ENCODE data around the gene RTN4IP1.
"Not testable (repeated sequence)": the region's sequence is repeated elsewhere in the genome, so short reads cannot be mapped to it uniquely, and the experiment has no call there.

Gene RTN4IP1

DNA sequence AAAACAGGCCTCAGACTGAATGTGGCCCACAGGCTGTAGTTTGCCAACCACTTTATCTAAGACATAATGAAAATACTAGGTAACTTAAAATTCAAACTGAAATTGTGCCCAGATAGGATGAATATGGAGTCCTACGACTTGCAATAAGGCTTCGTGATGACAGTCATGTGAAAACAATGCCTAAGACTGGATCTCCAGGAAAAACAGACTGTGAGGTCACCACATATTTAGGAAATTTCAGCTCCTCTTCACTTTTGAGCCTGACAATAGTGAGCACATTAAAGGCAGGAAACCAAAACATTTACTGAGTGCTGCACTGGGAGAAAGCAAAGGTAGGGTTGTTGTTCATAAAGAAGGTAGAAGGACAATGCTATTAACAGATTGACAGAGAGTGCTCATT lies 50.0 kb downstream of the RTN4IP1 start:
- Histone ChIP-seq H3K36me3 (ENCODE audit: control insufficient read depth in 1 of 2, insufficient read depth in 2 of 2, low read length in 2 of 2) (peaks cover 10 to 43% of the 10 kb centered on the region in 2 donors), H3K27me3 (ENCODE audit: low read depth, low read length) (no peaks in the 10 kb centered on the region), H3K27ac (ENCODE audit: low read length) (no peak overlapping the region), H3K4me3 (ENCODE audit: low read depth in 1 of 2, low read length in 2 of 2) (no peak overlapping the region), H3K4me1 (ENCODE audit: control insufficient read depth in 1 of 2, insufficient read depth in 2 of 2, low read length in 2 of 2) (no peaks in the 10 kb centered on the region), H3K9me3 (ENCODE audit: control insufficient read depth in 1 of 2, low read length in 2 of 2) (no peaks in the 10 kb centered on the region)

DNA sequence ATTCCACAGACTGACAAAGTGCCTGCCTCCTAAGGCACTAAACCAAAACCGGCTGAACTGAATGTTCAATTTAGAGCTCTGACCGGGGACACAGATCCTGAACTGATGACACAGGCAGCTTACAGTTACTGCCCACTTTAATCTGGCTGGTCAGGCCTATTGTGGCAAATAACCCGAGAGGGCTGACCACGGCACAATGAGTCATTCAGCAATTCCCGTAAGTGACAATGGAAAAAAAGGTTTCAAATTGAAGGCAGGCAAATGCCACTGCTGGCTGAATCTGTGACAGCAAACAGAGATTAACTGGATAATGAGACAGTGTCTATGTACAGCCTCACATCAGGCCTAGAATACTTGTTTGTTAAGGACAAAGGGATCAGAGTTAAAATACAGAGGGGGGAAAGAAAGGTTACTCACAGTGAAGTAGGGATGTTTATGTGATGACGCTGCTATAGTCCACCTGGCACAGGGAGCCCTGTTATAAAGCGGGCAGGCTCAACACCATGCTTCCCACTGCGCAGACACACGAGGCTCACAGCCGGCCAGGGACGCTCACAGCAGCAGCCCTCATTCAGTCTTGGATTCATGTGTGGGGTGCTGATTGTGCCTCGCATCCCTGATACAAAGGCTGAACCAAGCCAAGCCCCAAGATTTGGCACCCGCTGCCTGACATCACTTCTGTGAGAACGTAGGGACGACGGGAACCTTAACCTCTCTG lies 54.4 kb downstream of the RTN4IP1 start:
- Histone ChIP-seq H3K9me3 (ENCODE audit: control insufficient read depth in 1 of 2, low read length in 2 of 2) (no peaks in the 10 kb centered on the region), H3K4me3 (ENCODE audit: low read depth in 1 of 2, low read length in 2 of 2) (no peak overlapping the region), H3K36me3 (ENCODE audit: control insufficient read depth in 1 of 2, insufficient read depth in 2 of 2, low read length in 2 of 2) (peaks cover 14 to 39% of the 10 kb centered on the region in 2 donors), H3K4me1 (ENCODE audit: control insufficient read depth in 1 of 2, insufficient read depth in 2 of 2, low read length in 2 of 2) (no peaks in the 10 kb centered on the region), H3K27ac (ENCODE audit: low read length) (no peak overlapping the region), H3K27me3 (ENCODE audit: low read depth, low read length) (no peaks in the 10 kb centered on the region)

GRCh38 chr6:106572875-106573585 lies 56.3 kb downstream of the RTN4IP1 start:
- Histone ChIP-seq H3K4me3 (ENCODE audit: low read depth in 1 of 2, low read length in 2 of 2) (no peak overlapping the region), H3K27ac (ENCODE audit: low read length) (no peak overlapping the region), H3K4me1 (ENCODE audit: control insufficient read depth in 1 of 2, insufficient read depth in 2 of 2, low read length in 2 of 2) (no peaks in the 10 kb centered on the region), H3K36me3 (ENCODE audit: control insufficient read depth in 1 of 2, insufficient read depth in 2 of 2, low read length in 2 of 2) (peaks cover 27 to 38% of the 10 kb centered on the region in 2 donors), H3K27me3 (ENCODE audit: low read depth, low read length) (no peaks in the 10 kb centered on the region), H3K9me3 (ENCODE audit: control insufficient read depth in 1 of 2, low read length in 2 of 2) (no peaks in the 10 kb centered on the region)

DNA sequence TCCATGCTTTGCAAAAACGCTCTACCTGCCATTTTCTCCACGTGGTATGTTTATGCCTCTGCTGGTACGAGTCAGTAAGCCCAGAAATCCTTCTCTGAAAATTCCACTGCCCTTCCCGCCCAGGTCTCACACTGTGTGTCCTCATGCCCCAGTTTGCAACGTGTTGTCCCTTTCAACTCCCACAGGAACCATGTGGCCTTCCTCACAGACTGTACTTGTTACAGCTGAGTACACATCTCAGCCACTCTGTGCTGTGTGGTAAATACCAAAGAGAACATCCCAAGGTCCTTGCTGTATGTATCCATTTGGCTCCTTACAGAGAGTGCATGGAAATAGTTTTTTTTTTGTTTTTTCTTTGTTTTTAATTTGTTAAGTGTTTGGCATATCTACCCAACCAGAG lies 56.9 kb downstream of the RTN4IP1 start:
- Histone ChIP-seq H3K27ac (ENCODE audit: low read length) (no peak overlapping the region), H3K4me3 (ENCODE audit: low read depth in 1 of 2, low read length in 2 of 2) (no peak overlapping the region), H3K9me3 (ENCODE audit: control insufficient read depth in 1 of 2, low read length in 2 of 2) (no peaks in the 10 kb centered on the region), H3K27me3 (ENCODE audit: low read depth, low read length) (no peaks in the 10 kb centered on the region), H3K36me3 (ENCODE audit: control insufficient read depth in 1 of 2, insufficient read depth in 2 of 2, low read length in 2 of 2) (peaks cover 27 to 36% of the 10 kb centered on the region in 2 donors), H3K4me1 (ENCODE audit: control insufficient read depth in 1 of 2, insufficient read depth in 2 of 2, low read length in 2 of 2) (no peaks in the 10 kb centered on the region)

GRCh38 chr6:106569428-106569827 lies 59.9 kb downstream of the RTN4IP1 start:
- no peaks in the 10 kb centered on the region for H3K4me1 ChIP-seq (ENCODE audit: control insufficient read depth in 1 of 2, insufficient read depth in 2 of 2, low read length in 2 of 2)
- H3K36me3 ChIP-seq (ENCODE audit: control insufficient read depth in 1 of 2, insufficient read depth in 2 of 2, low read length in 2 of 2), result peaks cover 22 to 23% of the 10 kb centered on the region in 2 donors
- H3K27ac ChIP-seq (ENCODE audit: low read length), result no peak overlapping the region
- H3K4me3 ChIP-seq (ENCODE audit: low read depth in 1 of 2, low read length in 2 of 2), result no peak overlapping the region
- H3K9me3 ChIP-seq (ENCODE audit: control insufficient read depth in 1 of 2, low read length in 2 of 2), result no peaks in the 10 kb centered on the region
- no peaks in the 10 kb centered on the region for H3K27me3 ChIP-seq (ENCODE audit: low read depth, low read length)

DNA sequence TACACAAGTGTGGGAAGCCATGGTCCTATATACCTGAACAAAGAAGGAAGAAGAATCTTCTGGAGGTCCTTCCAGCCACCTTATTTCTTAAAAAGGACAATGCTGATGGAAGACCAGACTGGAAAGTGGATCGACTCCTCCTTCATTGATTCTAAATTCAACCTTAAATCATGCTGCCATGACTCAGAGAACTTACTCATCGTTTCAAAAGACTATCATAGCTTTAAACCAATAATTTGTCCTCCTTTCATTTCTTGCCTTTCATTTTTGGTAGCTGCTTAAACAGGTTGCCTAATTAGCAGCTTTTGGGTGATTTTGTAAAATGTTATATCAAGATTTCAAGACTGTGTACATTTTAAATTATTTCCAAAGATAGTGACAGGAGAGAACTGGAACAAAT lies 60.8 kb downstream of the RTN4IP1 start:
- Histone ChIP-seq H3K27me3 (ENCODE audit: low read depth, low read length) (no peaks in the 10 kb centered on the region), H3K36me3 (ENCODE audit: control insufficient read depth in 1 of 2, insufficient read depth in 2 of 2, low read length in 2 of 2) (peaks cover 23 to 24% of the 10 kb centered on the region in 2 donors), H3K4me1 (ENCODE audit: control insufficient read depth in 1 of 2, insufficient read depth in 2 of 2, low read length in 2 of 2) (no peaks in the 10 kb centered on the region), H3K9me3 (ENCODE audit: control insufficient read depth in 1 of 2, low read length in 2 of 2) (no peaks in the 10 kb centered on the region), H3K27ac (ENCODE audit: low read length) (no peak overlapping the region), H3K4me3 (ENCODE audit: low read depth in 1 of 2, low read length in 2 of 2) (no peak overlapping the region)

- no peak overlapping the region for H3K27ac ChIP-seq (ENCODE audit: low read length)
- peaks cover 4 to 20% of the 10 kb centered on the region in 2 donors for H3K36me3 ChIP-seq (ENCODE audit: control insufficient read depth in 1 of 2, insufficient read depth in 2 of 2, low read length in 2 of 2)
- H3K9me3 ChIP-seq (ENCODE audit: control insufficient read depth in 1 of 2, low read length in 2 of 2), result no peaks in the 10 kb centered on the region
- no peak overlapping the region for H3K4me3 ChIP-seq (ENCODE audit: low read depth in 1 of 2, low read length in 2 of 2)
- no peaks in the 10 kb centered on the region for H3K27me3 ChIP-seq (ENCODE audit: low read depth, low read length)
- H3K4me1 ChIP-seq (ENCODE audit: control insufficient read depth in 1 of 2, insufficient read depth in 2 of 2, low read length in 2 of 2), result no peaks in the 10 kb centered on the region
Measured at GRCh38 chr6:106564476-106564875, 64.8 kb downstream of the RTN4IP1 start.

DNA sequence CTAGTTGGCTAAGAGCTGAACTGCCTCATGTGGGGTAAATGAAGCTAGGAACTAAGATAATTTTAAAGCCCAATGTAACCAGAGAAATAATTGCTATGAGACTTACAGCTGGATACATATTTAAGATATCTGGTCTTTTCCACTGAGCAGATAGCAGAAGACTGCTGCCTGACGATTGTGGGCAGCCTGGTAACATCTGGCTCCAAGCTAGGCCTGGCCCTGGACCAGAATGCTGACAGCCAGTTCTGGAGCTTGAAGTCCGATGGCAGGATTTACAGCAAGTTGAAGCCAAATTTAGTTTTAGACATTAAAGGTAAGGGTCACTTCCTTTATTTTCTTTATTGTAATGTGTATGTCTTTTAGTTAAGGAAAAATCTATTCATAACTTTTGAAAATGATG lies 65.7 kb downstream of the RTN4IP1 start:
- Histone ChIP-seq H3K4me3 (ENCODE audit: low read depth in 1 of 2, low read length in 2 of 2) (no peak overlapping the region), H3K9me3 (ENCODE audit: control insufficient read depth in 1 of 2, low read length in 2 of 2) (no peaks in the 10 kb centered on the region), H3K27ac (ENCODE audit: low read length) (no peak overlapping the region), H3K4me1 (ENCODE audit: control insufficient read depth in 1 of 2, insufficient read depth in 2 of 2, low read length in 2 of 2) (no peaks in the 10 kb centered on the region), H3K36me3 (ENCODE audit: control insufficient read depth in 1 of 2, insufficient read depth in 2 of 2, low read length in 2 of 2) (peaks cover 4 to 17% of the 10 kb centered on the region in 2 donors), H3K27me3 (ENCODE audit: low read depth, low read length) (no peaks in the 10 kb centered on the region)

DNA sequence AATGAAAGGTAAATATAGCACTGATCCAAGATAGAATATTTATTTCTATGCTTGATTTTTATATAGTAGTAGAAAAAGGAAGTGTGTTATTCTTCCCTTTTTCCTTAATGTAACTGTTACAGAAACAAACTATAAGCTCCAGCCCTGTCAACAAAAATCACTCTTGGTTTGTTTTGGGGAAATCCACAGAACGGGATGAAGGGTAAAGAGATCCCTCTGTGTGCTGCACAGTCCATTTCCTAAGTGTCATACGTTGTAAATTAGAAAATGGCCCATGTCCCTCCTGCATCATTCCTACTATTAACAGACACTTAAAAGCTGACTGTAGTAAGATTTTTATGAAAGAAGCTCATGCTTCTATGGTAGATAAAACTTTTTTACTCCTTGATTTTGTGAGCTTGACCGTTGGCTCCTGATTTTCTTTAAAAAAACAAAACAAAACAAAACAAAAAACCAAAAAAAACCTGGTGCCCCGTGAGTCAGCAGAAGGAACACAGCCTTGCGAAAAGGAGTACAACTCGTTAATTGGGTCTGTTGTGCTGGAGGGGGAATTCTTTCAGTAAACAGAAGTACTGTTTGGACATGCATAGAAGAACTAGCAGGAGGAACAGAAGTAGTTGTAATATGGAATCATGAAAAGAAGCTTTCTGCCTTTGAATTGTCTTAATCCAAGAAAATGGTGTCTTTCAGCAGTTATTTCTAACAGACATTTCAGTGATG lies 67.5 kb downstream of the RTN4IP1 start:
- Histone ChIP-seq H3K36me3 (ENCODE audit: control insufficient read depth in 1 of 2, insufficient read depth in 2 of 2, low read length in 2 of 2) (peaks cover 0 to 11% of the 10 kb centered on the region in 2 donors), H3K27me3 (ENCODE audit: low read depth, low read length) (no peaks in the 10 kb centered on the region), H3K4me3 (ENCODE audit: low read depth in 1 of 2, low read length in 2 of 2) (no peak overlapping the region), H3K9me3 (ENCODE audit: control insufficient read depth in 1 of 2, low read length in 2 of 2) (no peaks in the 10 kb centered on the region), H3K27ac (ENCODE audit: low read length) (no peak overlapping the region), H3K4me1 (ENCODE audit: control insufficient read depth in 1 of 2, insufficient read depth in 2 of 2, low read length in 2 of 2) (no peaks in the 10 kb centered on the region)

DNA sequence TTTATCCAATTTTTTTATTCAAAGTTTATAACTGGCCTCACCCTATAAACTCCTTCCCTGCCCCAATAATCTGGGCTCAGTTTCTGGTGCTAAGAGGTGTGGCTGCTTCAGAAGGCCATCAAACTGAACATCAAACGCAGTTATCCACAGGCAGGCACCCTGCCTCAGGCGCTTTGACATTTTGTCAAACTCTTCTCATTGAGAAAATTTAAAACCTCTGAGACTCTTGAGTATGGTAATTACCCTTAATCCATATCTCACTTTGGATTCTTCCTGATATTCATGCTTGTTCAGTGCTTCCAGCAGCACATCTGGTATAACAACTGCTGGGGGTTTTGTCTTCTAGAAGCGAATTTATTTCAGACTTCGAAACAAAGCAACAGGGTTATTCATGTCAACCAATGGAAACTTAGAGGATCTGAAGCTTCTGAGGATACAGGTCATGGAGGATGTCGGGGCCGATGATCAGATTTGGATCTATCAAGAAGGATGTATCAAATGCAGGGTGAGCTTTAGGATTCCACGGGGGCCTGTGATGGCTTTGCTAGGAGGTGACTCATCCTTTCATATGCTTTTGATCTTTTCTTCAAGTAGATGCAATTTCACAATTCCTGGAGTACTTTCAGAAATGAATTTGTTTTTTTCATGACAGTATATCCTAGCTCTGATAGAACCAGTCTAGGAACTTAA lies 68.2 kb downstream of the RTN4IP1 start:
- Histone ChIP-seq H3K4me1 (ENCODE audit: control insufficient read depth in 1 of 2, insufficient read depth in 2 of 2, low read length in 2 of 2) (no peaks in the 10 kb centered on the region), H3K36me3 (ENCODE audit: control insufficient read depth in 1 of 2, insufficient read depth in 2 of 2, low read length in 2 of 2) (peaks cover 0 to 11% of the 10 kb centered on the region in 2 donors), H3K4me3 (ENCODE audit: low read depth in 1 of 2, low read length in 2 of 2) (no peak overlapping the region), H3K9me3 (ENCODE audit: control insufficient read depth in 1 of 2, low read length in 2 of 2) (no peaks in the 10 kb centered on the region), H3K27me3 (ENCODE audit: low read depth, low read length) (no peaks in the 10 kb centered on the region), H3K27ac (ENCODE audit: low read length) (no peak overlapping the region)

DNA sequence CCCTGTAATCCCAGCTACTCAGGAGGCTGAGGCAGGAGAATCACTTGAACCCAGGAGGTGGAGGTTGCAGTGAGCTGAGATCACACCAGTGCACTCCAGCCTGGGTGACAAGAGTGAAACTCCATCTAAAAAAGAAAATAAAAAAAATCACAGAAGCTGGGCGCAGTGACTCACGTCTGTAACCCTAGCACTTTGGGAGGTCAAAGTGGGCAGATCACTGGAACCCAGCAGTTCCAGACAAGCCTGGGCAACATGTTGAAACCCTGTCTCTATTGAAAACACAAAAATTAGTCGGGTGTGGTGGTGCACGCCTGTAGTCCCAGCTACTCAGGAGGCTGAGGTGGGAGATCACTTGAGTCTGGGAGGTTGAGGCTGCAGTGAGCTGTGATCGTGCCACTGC lies 69.6 kb downstream of the RTN4IP1 start:
- not testable (repeated sequence) for H3K4me1 ChIP-seq (ENCODE audit: control insufficient read depth in 1 of 2, insufficient read depth in 2 of 2, low read length in 2 of 2); H3K27me3 ChIP-seq (ENCODE audit: low read depth, low read length); H3K9me3 ChIP-seq (ENCODE audit: control insufficient read depth in 1 of 2, low read length in 2 of 2); H3K27ac ChIP-seq (ENCODE audit: low read length); H3K4me3 ChIP-seq (ENCODE audit: low read depth in 1 of 2, low read length in 2 of 2)
- peaks cover 0 to 11% of the 10 kb centered on the region in 2 donors for H3K36me3 ChIP-seq (ENCODE audit: control insufficient read depth in 1 of 2, insufficient read depth in 2 of 2, low read length in 2 of 2)
